Endometrium (tissue), 2 donors: Measurements from ENCODE around the gene KCNK15.
"Not testable (repeated sequence)": the region's sequence is repeated elsewhere in the genome, so short reads cannot be mapped to it uniquely, and the experiment has no call there.

Experiments
- FAIRE-seq: peaks from 2 replicates; lab custom pipeline; 2012; peaks lifted over from hg19 to GRCh38; lab: Jason Lieb, UNC
- donor health status: control.
- donor health status: control.

The KCNK15 gene

DNA sequence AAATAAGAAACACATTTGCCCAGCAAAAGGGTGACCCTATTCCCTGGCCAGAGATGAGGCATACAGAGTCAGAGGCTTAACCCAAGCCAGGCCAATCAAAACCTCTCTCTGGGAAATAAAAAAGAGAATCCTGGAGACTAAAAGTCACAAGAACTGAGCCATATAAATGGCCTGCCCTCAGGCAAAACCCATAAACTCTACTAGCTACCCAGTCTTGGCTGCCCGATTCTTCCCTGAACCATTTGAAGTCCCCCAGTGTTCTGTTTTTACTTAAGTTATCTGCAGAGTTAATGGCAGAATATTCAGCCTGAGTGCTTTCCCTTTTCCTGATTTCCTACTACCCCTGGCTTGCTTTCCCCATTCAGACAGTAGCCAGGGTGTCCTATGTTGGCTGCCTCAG lies 13.9 kb downstream of the KCNK15 start:
- no peak for FAIRE-seq

- FAIRE-seq, result no peak
These were observed 15.8 kb downstream of the KCNK15 start for GRCh38 chr20:44761423-44761822.

DNA sequence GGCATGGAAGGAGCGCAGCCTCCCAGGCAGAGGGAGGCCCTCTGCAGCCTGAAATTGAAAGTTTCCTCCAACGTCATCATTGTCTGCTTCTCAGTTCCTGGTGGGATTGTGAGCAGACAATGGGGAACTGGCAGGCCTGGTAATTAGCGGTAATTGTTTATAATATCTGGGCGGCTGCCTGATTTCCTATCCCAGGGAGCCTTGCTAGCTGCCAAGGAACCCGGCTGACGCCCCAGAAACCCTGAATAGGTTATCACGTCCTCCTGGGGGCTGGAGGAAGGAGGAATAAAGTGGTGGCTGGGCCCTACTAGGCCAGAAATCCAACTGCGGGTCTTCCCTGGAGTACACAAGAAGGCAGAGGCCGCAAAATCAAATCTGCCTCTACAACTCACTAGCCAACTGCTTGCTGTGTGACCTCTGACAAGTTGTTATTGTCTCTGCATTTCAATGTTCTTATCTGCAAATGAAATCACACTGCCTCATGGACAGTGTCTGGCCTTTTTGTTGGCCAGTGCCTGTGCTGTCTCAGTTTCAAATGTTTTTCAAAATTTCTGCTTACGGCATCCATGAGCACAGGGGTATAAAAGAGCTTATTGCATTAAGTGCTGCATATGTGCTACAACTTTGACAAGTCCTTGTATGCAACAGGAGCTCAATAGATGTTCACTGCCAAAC lies 16.9 kb downstream of the KCNK15 start:
- FAIRE-seq, result no peak

DNA sequence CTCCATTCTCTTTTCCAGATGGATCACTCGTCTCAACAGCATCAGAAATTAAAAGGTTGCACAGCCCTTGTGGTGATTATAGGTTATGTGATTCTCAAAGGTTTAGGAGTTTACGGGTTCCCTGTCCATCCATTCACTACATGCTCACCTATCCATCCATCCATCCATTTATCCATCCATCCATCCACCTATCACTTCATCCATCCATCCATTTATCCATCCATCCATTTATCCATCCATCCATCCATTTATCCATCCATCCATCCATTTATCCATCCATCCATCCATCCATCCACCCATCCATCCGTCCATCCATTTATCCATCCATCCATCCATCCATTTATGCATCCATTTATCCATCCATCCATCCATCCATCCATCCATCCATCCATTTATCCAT lies 18.1 kb downstream of the KCNK15 start:
- FAIRE-seq, result not testable (repeated sequence)

DNA sequence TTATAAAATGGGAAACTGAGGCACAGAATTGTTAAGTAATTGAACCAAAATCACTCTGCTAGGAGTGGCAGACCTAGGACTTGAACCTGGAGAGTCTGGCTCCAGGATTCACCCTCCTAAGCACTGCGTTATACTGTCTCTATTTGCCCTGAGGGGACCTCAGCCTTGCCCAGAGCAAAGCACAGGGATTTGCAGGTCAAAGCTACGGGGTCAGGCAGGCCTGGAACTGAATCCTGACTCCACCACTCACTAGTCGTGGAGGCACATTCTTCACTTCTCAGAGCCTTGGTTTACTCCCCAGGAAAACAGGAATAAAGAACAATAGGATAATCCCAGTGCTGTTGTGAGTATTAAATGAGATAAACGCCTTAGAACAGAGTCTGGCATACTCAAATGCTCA lies 19.4 kb downstream of the KCNK15 start:
- no peak for FAIRE-seq

DNA sequence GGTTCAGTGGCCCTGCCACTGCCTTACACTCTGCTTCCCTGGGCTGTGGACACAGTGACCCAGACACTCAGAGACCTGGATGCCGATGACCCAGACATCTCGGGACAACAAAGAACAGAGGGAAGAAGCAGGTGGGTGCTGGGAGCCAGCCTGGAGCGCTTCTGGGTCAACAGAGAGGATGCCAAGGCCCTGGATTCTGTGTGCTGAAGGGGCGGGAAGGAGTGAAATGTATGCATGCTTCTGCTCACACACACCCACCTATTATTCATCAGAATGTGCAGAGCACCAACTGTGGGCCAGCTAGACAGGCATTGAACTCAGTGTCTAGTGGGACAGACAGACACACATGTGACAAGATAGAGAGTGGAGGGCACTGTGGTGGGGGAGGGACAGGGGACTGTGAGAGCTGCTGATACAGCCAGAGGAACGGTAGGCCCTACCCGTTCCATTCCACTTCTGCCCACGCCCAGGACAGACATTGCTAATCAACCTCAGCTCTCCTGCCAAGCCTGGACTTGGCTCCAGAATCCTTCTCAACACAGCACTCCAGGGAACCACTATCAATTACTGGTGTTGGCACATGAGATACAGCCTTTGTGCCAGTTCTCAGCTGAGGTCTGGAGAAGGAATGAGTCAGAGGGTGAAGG lies 20.2 kb downstream of the KCNK15 start:
- FAIRE-seq, result no peak

- FAIRE-seq, result no peak
These were observed 22.6 kb downstream of the KCNK15 start for GRCh38 chr20:44768256-44768655.

DNA sequence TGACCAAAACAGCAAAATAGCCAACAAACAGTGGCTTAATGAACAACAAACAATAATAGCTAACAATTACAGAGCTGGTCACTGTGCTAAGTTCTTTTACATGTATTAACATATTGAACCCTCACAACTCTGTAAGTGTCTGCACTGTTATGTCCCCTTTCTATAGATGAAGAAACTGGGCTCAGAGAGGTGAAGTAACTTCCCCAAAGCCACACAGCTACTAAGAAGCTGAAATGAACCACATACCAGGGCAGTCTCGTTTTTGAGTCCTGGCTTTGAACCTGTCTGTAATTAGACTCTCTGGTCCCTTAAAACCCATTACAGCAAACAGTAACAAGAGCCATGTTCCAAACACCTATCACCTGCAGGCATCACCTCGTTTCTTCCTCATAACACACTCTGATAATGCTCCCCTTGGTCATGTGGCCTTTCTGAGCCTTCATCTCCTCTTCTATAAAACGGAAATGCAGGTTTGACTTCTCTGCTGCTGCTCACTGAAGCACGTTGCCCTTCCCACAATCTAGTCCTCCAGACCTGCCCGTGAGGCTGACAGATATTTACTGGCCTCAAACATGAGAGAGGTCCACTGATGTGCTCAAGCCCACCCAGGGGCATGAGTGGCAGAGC lies 23.3 kb downstream of the KCNK15 start:
- no peak for FAIRE-seq

DNA sequence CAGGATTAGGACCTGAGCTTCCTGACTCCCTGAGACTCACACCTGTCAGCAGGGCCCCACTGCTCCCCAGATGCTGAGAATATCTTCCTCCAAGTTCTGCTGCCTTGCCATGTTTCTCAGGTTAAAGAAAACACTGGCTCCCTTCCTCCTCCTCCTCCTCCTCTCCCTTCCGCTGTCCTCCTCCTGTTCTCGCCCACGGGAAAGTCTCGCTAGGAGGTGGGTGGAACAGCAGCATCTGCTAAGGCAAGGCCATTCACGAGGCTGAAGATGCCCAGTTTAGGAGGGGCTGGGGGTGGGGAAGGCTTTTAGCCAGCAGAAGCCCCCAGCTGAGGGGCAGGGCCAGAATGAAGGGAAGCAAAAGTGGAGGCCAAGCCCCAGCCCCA lies 23.8 kb downstream of the KCNK15 start:
- no peak for FAIRE-seq

- FAIRE-seq, result no peak
These were observed 25.0 kb downstream of the KCNK15 start for GRCh38 chr20:44770484-44771171.

DNA sequence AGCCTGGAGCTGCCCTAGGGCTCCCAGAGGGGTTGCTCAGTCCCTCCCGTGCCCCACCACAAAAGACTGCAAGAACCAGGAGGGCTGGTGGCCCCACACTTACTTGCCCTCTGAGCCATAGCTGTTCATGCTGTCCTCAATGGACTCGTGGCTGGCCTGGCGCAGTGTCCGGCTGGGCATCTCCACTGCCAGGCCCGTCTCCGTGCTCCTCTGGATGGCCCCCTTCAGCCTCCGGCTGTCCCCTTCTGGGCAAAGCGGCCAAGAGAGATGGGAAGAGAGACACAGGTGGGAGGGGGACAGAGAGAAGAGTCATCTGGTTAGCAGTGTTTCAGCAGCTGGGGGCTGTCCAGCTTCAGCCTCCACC lies 25.5 kb downstream of the KCNK15 start:
- no peak for FAIRE-seq

DNA sequence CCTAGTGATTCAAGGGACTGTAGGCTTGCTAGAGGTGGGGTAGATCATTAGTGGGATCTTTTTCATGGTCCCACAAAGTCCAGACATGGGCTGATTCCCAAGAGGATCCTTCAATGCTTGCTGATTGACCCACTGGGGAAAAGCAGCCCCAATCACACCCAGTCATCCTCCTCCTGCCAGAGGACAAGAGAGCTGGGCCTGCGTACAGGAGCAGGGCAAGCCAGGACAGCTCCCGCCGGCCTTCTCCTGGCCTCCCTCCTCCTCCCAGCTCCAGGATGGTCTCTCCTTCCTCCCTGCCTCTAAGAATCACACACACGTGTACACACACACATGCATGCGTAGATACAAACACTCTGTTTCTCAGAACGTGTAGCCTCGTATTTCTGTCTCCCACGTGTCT lies 27.0 kb downstream of the KCNK15 start:
- no peak for FAIRE-seq

GRCh38 chr20:44773070-44773829 lies 27.6 kb downstream of the KCNK15 start:
- FAIRE-seq, result no peak

DNA sequence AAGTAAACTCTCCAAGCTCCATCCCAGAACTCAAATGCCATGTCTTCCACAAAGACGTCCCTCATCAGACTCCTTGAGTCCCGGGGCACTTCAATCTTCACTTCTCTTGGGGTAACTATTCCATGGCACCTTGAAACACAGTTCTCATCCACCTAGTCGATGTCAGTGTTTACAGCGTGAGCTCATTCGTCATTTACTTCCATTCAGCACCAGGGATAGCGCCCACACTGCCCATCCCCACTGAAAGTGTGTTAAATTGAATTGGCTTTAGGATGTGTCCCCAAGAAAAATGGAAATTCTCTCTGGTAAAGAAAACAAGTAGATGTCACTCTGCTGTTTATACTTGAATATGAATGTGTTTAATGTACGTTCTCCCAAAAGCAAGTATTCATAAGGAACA lies 31.3 kb downstream of the KCNK15 start:
- FAIRE-seq, result no peak

DNA sequence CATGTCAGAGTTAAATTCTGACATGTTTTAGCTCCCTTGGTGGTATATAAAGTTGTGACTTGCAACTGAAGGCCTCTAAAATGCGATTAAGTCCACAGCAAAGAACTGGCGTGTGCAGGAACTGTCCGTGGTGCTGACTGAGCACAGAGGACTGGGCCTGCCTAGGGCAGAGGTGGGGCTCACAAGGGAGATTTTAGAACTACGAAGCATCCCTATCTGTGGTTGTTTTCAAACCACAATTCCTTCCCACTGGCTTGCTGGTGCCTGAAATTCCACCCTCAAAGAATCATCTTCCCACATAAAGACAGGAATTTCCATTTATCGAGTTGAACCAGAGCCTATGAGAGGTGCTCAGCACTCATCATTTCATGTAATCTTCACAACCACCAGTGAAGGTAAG lies 34.6 kb downstream of the KCNK15 start:
- FAIRE-seq, result no peak

DNA sequence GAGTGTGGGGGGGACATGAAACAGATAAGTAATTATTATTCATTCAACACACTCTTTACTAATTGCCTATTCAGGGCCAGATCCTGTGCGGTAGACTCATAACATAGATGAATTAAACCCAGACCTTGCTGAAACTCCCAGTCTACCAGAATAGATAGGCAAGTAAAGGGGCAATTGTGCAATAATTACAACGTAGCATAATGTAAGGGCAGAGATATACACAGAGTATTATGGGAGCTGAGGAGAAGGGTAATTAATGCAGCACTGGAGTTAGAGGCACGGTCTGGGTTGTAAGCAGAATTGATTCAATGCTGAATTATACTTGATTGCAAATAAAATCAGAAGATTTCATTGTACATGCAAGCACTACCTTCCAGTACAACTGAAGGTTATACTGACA lies 35.5 kb downstream of the KCNK15 start:
- FAIRE-seq, result no peak

GRCh38 chr20:44781791-44782190 lies 36.1 kb downstream of the KCNK15 start:
- no peak for FAIRE-seq

DNA sequence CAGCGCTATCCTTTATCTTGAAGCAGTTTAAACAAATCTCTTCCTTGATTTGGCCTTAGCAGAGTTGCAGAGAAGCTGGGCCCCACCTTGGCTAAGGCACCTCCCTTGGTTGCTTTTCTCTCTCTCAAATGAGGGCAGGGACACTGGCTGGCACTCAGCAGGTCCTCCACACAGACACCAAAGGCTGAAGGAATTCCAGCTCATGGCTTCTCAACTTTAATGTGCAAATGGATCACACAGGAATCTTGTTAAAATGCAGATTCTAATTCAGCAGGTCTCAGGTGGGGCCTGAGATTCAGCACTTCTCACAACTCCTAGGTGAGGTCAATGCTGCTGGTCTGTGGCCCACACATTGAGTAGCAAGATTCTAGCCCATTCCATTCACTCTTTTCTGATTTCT lies 39.0 kb downstream of the KCNK15 start:
- FAIRE-seq, result no peak

- no peak for FAIRE-seq
These were observed 40.1 kb downstream of the KCNK15 start for GRCh38 chr20:44785768-44786167.

DNA sequence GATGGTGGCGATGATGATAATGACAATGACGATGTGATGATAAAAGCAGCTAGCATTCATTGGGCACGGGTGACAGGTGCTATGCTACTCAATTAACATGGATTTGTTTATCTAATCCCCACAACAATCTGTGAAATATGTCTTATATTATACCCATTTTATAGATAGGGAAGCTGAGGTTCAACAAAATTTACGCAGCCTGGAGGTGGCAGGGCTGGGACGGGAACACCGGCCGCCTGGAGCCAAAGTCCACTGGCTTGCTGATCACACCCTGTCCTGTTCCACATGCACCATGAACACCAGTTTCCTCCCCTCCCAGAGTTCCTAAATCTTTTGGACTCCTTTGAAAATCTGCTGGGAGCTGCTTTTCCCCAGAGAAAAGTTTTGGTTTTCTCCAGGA lies 41.6 kb downstream of the KCNK15 start:
- no peak for FAIRE-seq

- no peak for FAIRE-seq
These were observed 43.2 kb downstream of the KCNK15 start for GRCh38 chr20:44788706-44789456.
